Type B pancreatic cell (in vitro differentiated cells): ENCODE measurements around the gene VAMP8. TPM values are rescaled to one million over a fixed set of nuclear protein-coding genes. Genes with fewer than 3 reads are reported as not detected.

Experiments used
- DNase-seq: peaks from one replicate; pipeline ENCODE4 v3.0.0; 2021; ENCODE audit warnings: mixed read lengths; ENCODE audit not compliant: unreplicated experiment; ENCODE audit errors: extremely low spot score
- H3K27ac Mint-ChIP-seq: 2 replicates; pipeline ENCODE4 v1.8.0; 2021; ENCODE audit warnings: mild to moderate bottlenecking, mixed read lengths
- H3K27me3 Mint-ChIP-seq: 2 replicates; pipeline ENCODE4 v1.8.0; 2021; ENCODE audit warnings: mixed read lengths
- H3K36me3 Mint-ChIP-seq: 2 replicates; pipeline ENCODE4 v1.8.0; 2021; ENCODE audit warnings: mixed read lengths
- H3K4me1 Mint-ChIP-seq: one replicate; pipeline ENCODE4 v1.8.0; 2021; ENCODE audit warnings: mixed read lengths; ENCODE audit not compliant: unreplicated experiment
- H3K4me3 Mint-ChIP-seq: 2 replicates; pipeline ENCODE4 v1.8.0; 2021; ENCODE audit warnings: mild to moderate bottlenecking, mixed read lengths
- H3K9me3 Mint-ChIP-seq: 2 replicates; pipeline ENCODE4 v1.8.0; 2021; ENCODE audit warnings: mixed read lengths
- total RNA-seq: library from RNA; stranded (reverse); gene quantifications from 2 replicates; pipeline ENCODE4 v1.2.1, GENCODE V29; 2021; ENCODE audit warnings: low replicate concordance
- TF ChIP-seq, protein P1 (sequence below): fragments of 200-600 bp; sonication (generic); conservative IDR thresholded peaks from 2 replicates; pipeline ENCODE4 v1.5.0; 2021; ENCODE audit warnings: antibody characterized with exemption, mild to moderate bottlenecking

Gene VAMP8
- total RNA-seq, 1 donor from 2014 or later, result 62.8 TPM

DNA sequence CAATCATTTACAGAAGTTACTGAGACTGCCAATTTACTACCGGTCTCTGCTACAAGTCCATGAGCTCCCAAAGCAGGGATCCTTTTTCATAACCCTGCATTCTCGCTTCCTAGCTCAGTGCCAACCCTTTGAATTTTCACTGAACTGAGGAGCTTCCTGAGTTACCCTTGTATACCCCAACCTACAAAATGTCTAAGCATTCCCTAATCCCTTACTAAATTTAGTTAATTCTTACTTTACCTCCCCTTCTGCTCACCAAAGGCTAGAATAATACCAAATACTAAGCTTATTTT is 28.8 kb upstream of the VAMP8 start:
- Mint-ChIP-seq H3K27ac (no peak overlapping the region), H3K4me1 (peaks cover 25% of the 10 kb centered on the region), H3K36me3 (peaks cover 32% of the 10 kb centered on the region), H3K27me3 (no peaks in the 10 kb centered on the region), H3K9me3 (no peaks in the 10 kb centered on the region), H3K4me3 (no peak overlapping the region)
- TF ChIP-seq, protein P1, sequence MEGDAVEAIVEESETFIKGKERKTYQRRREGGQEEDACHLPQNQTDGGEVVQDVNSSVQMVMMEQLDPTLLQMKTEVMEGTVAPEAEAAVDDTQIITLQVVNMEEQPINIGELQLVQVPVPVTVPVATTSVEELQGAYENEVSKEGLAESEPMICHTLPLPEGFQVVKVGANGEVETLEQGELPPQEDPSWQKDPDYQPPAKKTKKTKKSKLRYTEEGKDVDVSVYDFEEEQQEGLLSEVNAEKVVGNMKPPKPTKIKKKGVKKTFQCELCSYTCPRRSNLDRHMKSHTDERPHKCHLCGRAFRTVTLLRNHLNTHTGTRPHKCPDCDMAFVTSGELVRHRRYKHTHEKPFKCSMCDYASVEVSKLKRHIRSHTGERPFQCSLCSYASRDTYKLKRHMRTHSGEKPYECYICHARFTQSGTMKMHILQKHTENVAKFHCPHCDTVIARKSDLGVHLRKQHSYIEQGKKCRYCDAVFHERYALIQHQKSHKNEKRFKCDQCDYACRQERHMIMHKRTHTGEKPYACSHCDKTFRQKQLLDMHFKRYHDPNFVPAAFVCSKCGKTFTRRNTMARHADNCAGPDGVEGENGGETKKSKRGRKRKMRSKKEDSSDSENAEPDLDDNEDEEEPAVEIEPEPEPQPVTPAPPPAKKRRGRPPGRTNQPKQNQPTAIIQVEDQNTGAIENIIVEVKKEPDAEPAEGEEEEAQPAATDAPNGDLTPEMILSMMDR, result no peak
- DNase-seq, result no peak

DNA sequence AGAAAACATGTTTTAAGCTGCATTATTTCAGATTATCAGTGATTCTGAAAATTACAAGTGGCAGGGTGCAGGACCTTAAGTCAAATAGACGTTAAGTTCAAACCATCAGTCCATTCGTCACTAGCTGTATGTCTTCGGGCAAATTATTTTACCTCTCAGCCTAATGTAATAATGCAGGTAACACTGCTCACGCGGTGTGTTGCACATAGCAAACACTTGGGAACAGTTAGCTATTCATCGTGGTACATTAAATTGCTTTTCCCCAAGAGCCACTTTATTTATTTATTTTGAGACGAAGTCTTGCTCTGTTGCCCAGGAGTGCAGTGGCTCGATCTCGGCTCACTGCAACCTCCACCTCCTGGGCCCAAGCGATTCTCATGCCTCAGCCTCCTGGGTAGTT is 28.3 kb upstream of the VAMP8 start:
- no peaks in the 10 kb centered on the region for H3K27me3 Mint-ChIP-seq
- H3K9me3 Mint-ChIP-seq, result no peaks in the 10 kb centered on the region
- H3K27ac Mint-ChIP-seq, result no peak overlapping the region
- TF ChIP-seq, protein P1, result no peak
- DNase-seq, result no peak
- peaks cover 20% of the 10 kb centered on the region for H3K4me1 Mint-ChIP-seq
- no peak overlapping the region for H3K4me3 Mint-ChIP-seq
- H3K36me3 Mint-ChIP-seq, result peaks cover 29% of the 10 kb centered on the region

DNA sequence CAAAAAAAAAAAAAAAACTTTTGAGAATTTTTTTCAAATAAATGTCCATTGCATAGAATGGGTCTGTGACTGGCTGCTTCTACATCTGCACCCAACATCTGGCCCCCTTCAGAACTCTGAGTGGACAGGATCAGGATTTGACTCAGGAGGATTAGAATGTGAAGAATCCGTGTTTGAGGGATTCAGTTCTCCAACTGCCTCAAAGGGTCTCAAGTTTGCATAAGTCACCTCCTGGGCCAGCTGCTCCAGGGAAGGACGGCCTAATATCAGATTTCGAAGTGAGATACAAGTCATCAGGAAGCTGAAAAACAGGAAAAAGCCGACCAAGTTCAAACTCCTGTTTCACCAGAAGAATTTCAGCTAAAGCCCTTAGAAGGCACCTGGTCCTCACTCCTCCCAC is 27.6 kb upstream of the VAMP8 start:
- Mint-ChIP-seq H3K27me3 (no peaks in the 10 kb centered on the region), H3K4me1 (peaks cover 16% of the 10 kb centered on the region), H3K9me3 (no peaks in the 10 kb centered on the region), H3K4me3 (no peak overlapping the region), H3K36me3 (peaks cover 26% of the 10 kb centered on the region), H3K27ac (peak overlapping the region; percentile 32)
- no peak for DNase-seq
- TF ChIP-seq, protein P1, result no peak

DNA sequence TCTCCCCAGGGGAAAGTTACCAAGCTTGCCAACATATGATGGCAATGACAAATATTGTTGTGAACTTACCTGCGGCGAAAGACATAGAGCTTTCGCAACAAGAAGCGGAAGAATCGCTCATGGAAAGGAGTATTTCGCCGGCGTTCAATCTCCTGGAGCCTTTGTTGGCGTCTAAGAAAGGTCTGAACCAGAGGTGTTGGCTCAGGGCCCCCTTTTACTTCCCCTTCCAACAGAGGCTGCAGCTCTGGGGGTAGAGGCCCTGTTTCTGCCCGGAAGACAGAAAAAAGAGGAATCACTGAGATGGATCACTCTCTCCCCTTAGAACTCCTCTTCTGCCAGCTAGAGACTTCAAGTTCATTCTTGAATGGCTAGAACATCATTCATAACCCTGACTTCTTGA is 26.9 kb upstream of the VAMP8 start:
- Mint-ChIP-seq H3K27me3 (no peaks in the 10 kb centered on the region), H3K4me3 (no peak overlapping the region), H3K4me1 (peaks cover 16% of the 10 kb centered on the region), H3K36me3 (peaks cover 26% of the 10 kb centered on the region), H3K9me3 (no peaks in the 10 kb centered on the region), H3K27ac (peak overlapping the region; percentile 32)
- TF ChIP-seq, protein P1, result no peak
- DNase-seq, result no peak

DNA sequence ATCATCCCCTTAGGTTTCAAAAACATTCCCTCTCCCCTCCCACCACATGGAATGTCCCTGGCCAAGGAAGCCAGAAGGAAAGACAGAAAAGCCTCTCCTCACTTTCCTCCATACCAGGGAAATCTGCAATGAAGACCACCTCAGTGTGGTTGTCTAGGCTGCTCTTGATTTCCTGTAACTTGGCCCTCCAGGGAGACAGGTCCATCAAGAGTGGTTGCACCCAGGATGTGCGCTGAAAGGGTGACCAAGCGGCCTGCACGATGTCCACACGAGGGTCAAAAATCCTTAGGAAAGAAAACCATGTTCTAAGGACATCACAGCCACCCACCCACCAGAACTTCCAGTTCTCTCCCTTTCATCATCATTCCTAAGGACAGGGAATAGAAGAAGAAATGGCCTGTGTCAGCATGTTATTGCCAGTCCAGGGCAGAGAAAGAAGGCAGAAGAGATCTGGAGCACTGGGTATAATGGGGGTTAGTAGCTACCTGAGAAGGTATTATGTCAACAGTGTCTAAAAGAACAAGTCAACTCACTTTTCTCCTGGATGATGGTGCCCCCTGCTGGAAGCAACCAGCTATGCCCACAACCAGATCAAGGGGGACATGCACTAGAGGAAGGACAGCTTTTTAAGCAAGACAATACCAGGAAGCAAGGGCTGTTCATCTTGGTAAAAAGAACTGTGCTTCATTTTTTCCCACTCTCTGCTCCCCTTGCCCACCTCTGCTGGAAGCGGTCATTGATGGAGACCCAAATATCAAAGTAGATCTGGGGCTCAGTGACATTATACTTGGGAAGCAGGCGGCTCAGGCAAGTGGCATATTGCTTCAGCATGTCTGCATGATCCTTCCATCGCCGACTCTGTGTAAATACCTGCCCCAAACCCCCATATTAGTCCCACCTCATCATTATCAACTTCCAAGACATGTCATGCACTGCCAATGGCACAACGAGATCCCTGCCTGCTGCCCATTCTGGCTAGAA is 25.4 kb upstream of the VAMP8 start:
- peaks cover 13% of the 10 kb centered on the region for H3K4me1 Mint-ChIP-seq

More for the DNA sequence above, 25.4 kb upstream of the VAMP8 start:
- H3K36me3 Mint-ChIP-seq, result peaks cover 21% of the 10 kb centered on the region
- no peaks in the 10 kb centered on the region for H3K9me3 Mint-ChIP-seq
- no peak overlapping the region for H3K4me3 Mint-ChIP-seq
- TF ChIP-seq, protein P1, result peak; percentile 94
- DNase-seq, result peak; percentile 82
- no peaks in the 10 kb centered on the region for H3K27me3 Mint-ChIP-seq
- peak overlapping the region; percentile 76 for H3K27ac Mint-ChIP-seq
